SK-N-SH (cell line): ENCODE results near the gene CTNS. TPM values are rescaled to one million over a fixed set of nuclear protein-coding genes. Genes with fewer than 3 reads are reported as not detected.

Experiments used
- CTCF ChIA-PET: fragments of 300-600, 350-600 bp; formaldehyde crosslinking; extraction: SDS; loops from one replicate; lab custom pipeline; 2021; lab: Yijun Ruan, JAX
- POLR2A ChIA-PET: fragments of 350-600 bp; sonication (Branson Sonifier 250); formaldehyde crosslinking; extraction: SDS; loops from one replicate; lab custom pipeline; 2020; ENCODE audit warnings: antibody characterized with exemption, inconsistent platforms; lab: Yijun Ruan, JAX
- DNase-seq: peaks from one replicate; pipeline ENCODE4 v3.0.0; 2012
- H2AFZ ChIP-seq: fragments of 200-600 bp; sonication (generic); 2 replicates; pipeline ENCODE4 v1.8.1; 2016; ENCODE audit warnings: antibody characterized with exemption, mild to moderate bottlenecking, low read depth
- H3F3A ChIP-seq: fragments of 200-600 bp; sonication (generic); replicated peaks from 2 replicates; pipeline ENCODE3; 2016; ENCODE audit warnings: antibody characterized with exemption, mild to moderate bottlenecking; ENCODE audit not compliant: insufficient read depth
- H3K27ac ChIP-seq, 2 experiments: fragments of 200-500 bp in 1 of 2; fragments of 200-600 bp in 1 of 2; sonication (Bioruptor generic) in 1 of 2; sonication (generic), shearing (Covaris generic) in 1 of 2; 2 replicates each; pipeline versions ENCODE4 v1.5.1 to v1.6.1; 2014 to 2016; ENCODE audit warnings: low read depth in 2 of 2, inconsistent platforms in 1 of 2, low read length in 1 of 2, mild to moderate bottlenecking in 1 of 2, mixed read lengths in 1 of 2
- H3K27me3 ChIP-seq: fragments of 200-600 bp; sonication (generic), shearing (Covaris generic); 2 replicates; pipeline ENCODE4 v1.6.1; 2016; ENCODE audit warnings: mixed run types; ENCODE audit not compliant: insufficient read depth
- H3K36me3 ChIP-seq, 2 experiments: fragments of 200-500 bp in 1 of 2; fragments of 200-600 bp in 1 of 2; sonication (Bioruptor generic) in 1 of 2; sonication (generic) in 1 of 2; replicated peaks in 1 of 2; 2 replicates each; pipeline versions ENCODE3 to v1.5.1; 2014 to 2016; ENCODE audit warnings: low read length in 1 of 2, mild to moderate bottlenecking in 1 of 2; ENCODE audit not compliant: insufficient read depth in 2 of 2, control insufficient read depth in 1 of 2
- H3K4me1 ChIP-seq, 2 experiments: fragments of 200-500 bp in 1 of 2; fragments of 200-600 bp in 1 of 2; sonication (Bioruptor generic) in 1 of 2; sonication (generic), shearing (Covaris generic) in 1 of 2; 2 replicates each; pipeline versions ENCODE4 v1.5.1 to v1.6.1; 2014 to 2016; ENCODE audit warnings: low read depth in 1 of 2, low read length in 1 of 2, mixed run types in 1 of 2; ENCODE audit not compliant: insufficient read depth in 2 of 2, control insufficient read depth in 1 of 2
- H3K4me2 ChIP-seq: fragments of 200-600 bp; sonication (generic), shearing (Covaris generic); 2 replicates; pipeline ENCODE4 v1.6.1; 2017; ENCODE audit warnings: mixed run types
- H3K4me3 ChIP-seq, 2 experiments: fragments of 200-500 bp in 1 of 2; fragments of 200-600 bp in 1 of 2; sonication (Bioruptor generic) in 1 of 2; sonication (generic), shearing (Covaris generic) in 1 of 2; 2 replicates each; pipeline versions ENCODE4 v1.5.1 to v1.8.1; 2014 to 2016; ENCODE audit warnings: low read depth in 2 of 2, inconsistent platforms in 1 of 2, low read length in 1 of 2, mild to moderate bottlenecking in 1 of 2, mixed read lengths in 1 of 2, moderate library complexity in 1 of 2
- H3K79me2 ChIP-seq: fragments of 200-600 bp; sonication (generic); 2 replicates; pipeline ENCODE4 v1.8.1; 2017; ENCODE audit warnings: mild to moderate bottlenecking; ENCODE audit not compliant: insufficient read depth
- H3K9ac ChIP-seq: fragments of 200-600 bp; sonication (generic); 2 replicates; pipeline ENCODE4 v1.6.1; 2017; ENCODE audit warnings: mixed run types
- H3K9me2 ChIP-seq: fragments of 200-600 bp; sonication (generic); 2 replicates; pipeline ENCODE4 v1.6.1; 2017; ENCODE audit warnings: mixed run types
- H3K9me3 ChIP-seq: fragments of 200-600 bp; sonication (generic); 2 replicates; pipeline ENCODE4 v1.6.1; 2017; ENCODE audit warnings: mixed run types, mild to moderate bottlenecking, moderate library complexity
- H4K20me1 ChIP-seq: fragments of 200-600 bp; sonication (generic); 2 replicates; pipeline ENCODE4 v1.6.1; 2017; ENCODE audit warnings: mild to moderate bottlenecking, mixed run types; ENCODE audit not compliant: insufficient read depth
- CHD2 ChIP-seq: fragments of 150-350 bp; IDR thresholded peaks from 2 replicates; pipeline ENCODE4 v1.6.1; 2018; ENCODE audit warnings: low read length; ENCODE audit not compliant: partially characterized antibody
- CTCF ChIP-seq: fragments of 200-600 bp; sonication (generic); IDR thresholded peaks from 2 replicates; pipeline ENCODE4 v1.6.1; 2017; ENCODE audit warnings: antibody characterized with exemption, mild to moderate bottlenecking, moderate library complexity
- ELF1 ChIP-seq: IDR thresholded peaks from 2 replicates; pipeline ENCODE4 v1.4.0; 2012
- EP300 ChIP-seq, 2 experiments: IDR thresholded peaks; 2 replicates each; pipeline versions ENCODE4 v1.4.0 to v1.6.1; 2012; ENCODE audit warnings: borderline replicate concordance in 1 of 2, low read depth in 1 of 2, low read length in 1 of 2
- EZH2phosphoT487 ChIP-seq: fragments of 200-600 bp; sonication (generic); IDR thresholded peaks from 2 replicates; pipeline ENCODE4 v1.6.1; 2017; ENCODE audit warnings: low read depth, mixed run types, mild to moderate bottlenecking, antibody characterized with exemption, moderate library complexity, borderline replicate concordance
- FOSL2 ChIP-seq: IDR thresholded peaks from 2 replicates; pipeline ENCODE4 v1.4.0; 2012; ENCODE audit warnings: low read depth, mild to moderate bottlenecking, moderate library complexity, borderline replicate concordance
- FOXM1 ChIP-seq: IDR thresholded peaks from 2 replicates; pipeline ENCODE4 v1.4.0; 2012; ENCODE audit warnings: low read depth, mild to moderate bottlenecking
- GATA2 ChIP-seq: sonication (generic); formaldehyde crosslinking; IDR thresholded peaks from 2 replicates; pipeline ENCODE4 v1.5.0; 2020; ENCODE audit warnings: mild to moderate bottlenecking, missing genetic modification reagents
- JUND ChIP-seq: IDR thresholded peaks from 2 replicates; pipeline ENCODE4 v1.4.0; 2012
- MXI1 ChIP-seq: IDR thresholded peaks from 2 replicates; pipeline ENCODE4 v1.6.1; 2012; ENCODE audit warnings: mild to moderate bottlenecking, low read depth, low read length, improper control_type of control experiment
- POLR2AphosphoS5 ChIP-seq: IDR thresholded peaks from 2 replicates; pipeline ENCODE4 v1.6.1; 2012; ENCODE audit warnings: low read depth, low read length
- TAF1 ChIP-seq: IDR thresholded peaks from 2 replicates; pipeline ENCODE4 v1.6.1; 2012; ENCODE audit warnings: low read depth, mild to moderate bottlenecking, low read length, moderate library complexity, borderline replicate concordance
- TCF12 ChIP-seq: IDR thresholded peaks from 2 replicates; pipeline ENCODE4 v1.4.0; 2012
- TEAD4 ChIP-seq: IDR thresholded peaks from 2 replicates; pipeline ENCODE4 v1.4.0; 2012; ENCODE audit warnings: mild to moderate bottlenecking, borderline replicate concordance; ENCODE audit not compliant: insufficient read depth
- USF1 ChIP-seq: IDR thresholded peaks from 2 replicates; pipeline ENCODE4 v1.4.0; 2012; ENCODE audit warnings: low read depth, borderline replicate concordance
- USF2 ChIP-seq: fragments of 150-350 bp; IDR thresholded peaks from 2 replicates; pipeline ENCODE4 v1.6.1; 2017; ENCODE audit warnings: antibody characterized with exemption, low read length, low read depth, borderline replicate concordance
- YY1 ChIP-seq: IDR thresholded peaks from 2 replicates; pipeline ENCODE4 v1.4.0; 2012; ENCODE audit warnings: low read depth, mild to moderate bottlenecking
- WGBS: methylation state at CpG from one replicate; pipeline ENCODE4 v1.1.6; 2017; ENCODE audit warnings: low lambda C conversion rate; 5-methylcytosine and 5-hydroxymethylcytosine counted together
- polyA plus RNA-seq, 3 experiments: library from polyadenylated mRNA; depleted of rRNA; stranded (reverse); fragments of >200 nt; gene quantifications; 2 replicates each; pipeline ENCODE4 v1.2.3, GENCODE V29; 2012
- TF ChIP-seq, protein P1 (sequence below): IDR thresholded peaks from 2 replicates; pipeline ENCODE4 v1.4.0; 2012; ENCODE audit warnings: low read depth
- TF ChIP-seq, protein P2 (sequence below): IDR thresholded peaks from 2 replicates; pipeline ENCODE4; 2012

Gene CTNS
- polyA plus RNA-seq, 1 of the 3 experiments (the other 2 are of a cell fraction) = 8.2 TPM

- TF ChIP-seq GATA2 (CRISPR knock-in tag) (no peak), CTCF (no peak), TAF1 (no peak), EZH2phosphoT487 (no peak), FOSL2 (peak; percentile 79), USF2 (no peak), CHD2 (no peak), FOXM1 (no peak), EP300 (IDR thresholded peaks at IDR 0.05; ENCODE audit: borderline replicate concordance in 1 of 2, low read depth in 1 of 2, low read length in 1 of 2) (peak in 1 of 2 experiments; percentile 8; a peak in 1 of 4 replicates), USF1 (no peak), POLR2AphosphoS5 (no peak), YY1 (no peak), ELF1 (no peak), MXI1 (no peak), TCF12 (peak; percentile 82), TEAD4 (no peak), JUND (peak; percentile 71)
- TF ChIP-seq, protein P1, sequence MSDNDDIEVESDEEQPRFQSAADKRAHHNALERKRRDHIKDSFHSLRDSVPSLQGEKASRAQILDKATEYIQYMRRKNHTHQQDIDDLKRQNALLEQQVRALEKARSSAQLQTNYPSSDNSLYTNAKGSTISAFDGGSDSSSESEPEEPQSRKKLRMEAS = 0 out of 2 replicates have a peak, but pooled peaks have one; percentile 17
- TF ChIP-seq, protein P2, sequence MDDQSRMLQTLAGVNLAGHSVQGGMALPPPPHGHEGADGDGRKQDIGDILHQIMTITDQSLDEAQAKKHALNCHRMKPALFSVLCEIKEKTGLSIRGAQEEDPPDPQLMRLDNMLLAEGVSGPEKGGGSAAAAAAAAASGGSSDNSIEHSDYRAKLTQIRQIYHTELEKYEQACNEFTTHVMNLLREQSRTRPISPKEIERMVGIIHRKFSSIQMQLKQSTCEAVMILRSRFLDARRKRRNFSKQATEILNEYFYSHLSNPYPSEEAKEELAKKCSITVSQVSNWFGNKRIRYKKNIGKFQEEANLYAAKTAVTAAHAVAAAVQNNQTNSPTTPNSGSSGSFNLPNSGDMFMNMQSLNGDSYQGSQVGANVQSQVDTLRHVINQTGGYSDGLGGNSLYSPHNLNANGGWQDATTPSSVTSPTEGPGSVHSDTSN = peak; percentile 50; the same call in 1 of the 2 replicates
- DNase-seq = no peak
- H3K4me3 ChIP-seq = no peak overlapping the region
- no peaks in the 10 kb centered on the region for H3K9me3 ChIP-seq
- H2AFZ ChIP-seq = no peak overlapping the region
- CTCF ChIA-PET = interaction anchor here (0.8 to 2.6 kb wide), 9 partner anchors 12 to 753 kb away, joined by 3 to 6 read pairs (median 4); partner anchors contain the start of genes CTNS and SHPK
- H3K36me3 ChIP-seq = peaks cover 0 to 5% of the 10 kb centered on the region in 2 experiments
- H3K9me2 ChIP-seq = no peaks in the 10 kb centered on the region
- H3K9ac ChIP-seq = no peak overlapping the region
- no peaks in the 10 kb centered on the region for H3F3A ChIP-seq
- H4K20me1 ChIP-seq = no peaks in the 10 kb centered on the region
- H3K79me2 ChIP-seq = no peaks in the 10 kb centered on the region
- peaks cover 0 to 9% of the 10 kb centered on the region in 2 experiments; a peak in 2 of 4 replicates for H3K4me1 ChIP-seq
- peak overlapping the region in 1 of 2 experiments; percentile 26; a peak in 1 of 4 replicates for H3K27ac ChIP-seq
- 77% methylated on average over 17 of the region's 17 CpGs for WGBS
- no peak overlapping the region for H3K4me2 ChIP-seq
- POLR2A ChIA-PET = no interaction called here
- H3K27me3 ChIP-seq = no peaks in the 10 kb centered on the region
Measured at GRCh38 chr17:3603119-3603869, 33.3 kb upstream of the CTNS start.
